Stromal cell of bone marrow (primary cell): ENCODE data around the gene GEMIN7.

ENCODE experiments used
- DNase-seq: peaks from one replicate; pipeline ENCODE4 v3.0.0-alpha.2; 2012; ENCODE audit warnings: low read depth

Gene GEMIN7

DNA sequence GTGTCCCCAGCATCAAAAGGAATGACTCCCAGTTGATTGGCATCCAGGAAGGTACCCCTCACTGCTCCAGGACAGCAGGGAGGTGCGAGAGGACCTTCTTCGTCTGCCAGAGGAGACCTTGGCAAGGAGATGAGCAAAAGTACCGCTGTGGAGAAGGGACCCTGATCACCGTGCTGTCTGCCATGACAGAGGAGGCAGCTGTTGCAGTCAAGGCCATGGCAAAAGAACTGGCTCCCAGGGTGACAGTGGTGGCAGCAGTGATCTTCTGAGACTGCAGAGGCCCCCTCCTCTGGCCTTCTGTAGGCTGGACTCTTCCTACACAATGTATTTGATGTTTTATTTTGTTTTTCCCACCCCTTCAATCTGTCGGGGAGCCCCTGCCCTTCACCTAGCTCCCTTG, 49.7 kb downstream of the GEMIN7 start:
- no peak for DNase-seq

DNA sequence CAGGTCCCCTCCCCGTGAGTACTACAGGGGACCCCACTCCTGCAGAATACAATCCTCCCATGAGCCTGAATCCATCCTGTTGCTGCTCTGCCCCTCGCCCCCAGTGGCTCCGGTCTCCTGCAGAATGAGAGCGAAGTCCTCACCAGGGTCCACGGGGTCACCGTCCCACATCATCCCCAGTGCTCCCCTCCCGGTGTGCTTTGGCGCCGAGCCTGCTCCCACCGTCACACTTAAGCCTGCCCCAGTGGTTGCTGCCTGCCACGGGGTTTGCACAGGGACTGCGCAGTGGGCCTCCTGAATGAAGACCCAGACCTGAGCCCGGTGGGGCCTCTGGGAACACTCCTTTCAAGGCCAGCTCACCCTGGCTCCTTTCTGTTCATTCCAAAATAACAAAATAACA, 51.2 kb downstream of the GEMIN7 start:
- no peak for DNase-seq

GRCh38 chr19:45130888-45131615, 52.0 kb downstream of the GEMIN7 start:
- DNase-seq = no peak

GRCh38 chr19:45133661-45134060, 54.6 kb downstream of the GEMIN7 start:
- DNase-seq = no peak

DNA sequence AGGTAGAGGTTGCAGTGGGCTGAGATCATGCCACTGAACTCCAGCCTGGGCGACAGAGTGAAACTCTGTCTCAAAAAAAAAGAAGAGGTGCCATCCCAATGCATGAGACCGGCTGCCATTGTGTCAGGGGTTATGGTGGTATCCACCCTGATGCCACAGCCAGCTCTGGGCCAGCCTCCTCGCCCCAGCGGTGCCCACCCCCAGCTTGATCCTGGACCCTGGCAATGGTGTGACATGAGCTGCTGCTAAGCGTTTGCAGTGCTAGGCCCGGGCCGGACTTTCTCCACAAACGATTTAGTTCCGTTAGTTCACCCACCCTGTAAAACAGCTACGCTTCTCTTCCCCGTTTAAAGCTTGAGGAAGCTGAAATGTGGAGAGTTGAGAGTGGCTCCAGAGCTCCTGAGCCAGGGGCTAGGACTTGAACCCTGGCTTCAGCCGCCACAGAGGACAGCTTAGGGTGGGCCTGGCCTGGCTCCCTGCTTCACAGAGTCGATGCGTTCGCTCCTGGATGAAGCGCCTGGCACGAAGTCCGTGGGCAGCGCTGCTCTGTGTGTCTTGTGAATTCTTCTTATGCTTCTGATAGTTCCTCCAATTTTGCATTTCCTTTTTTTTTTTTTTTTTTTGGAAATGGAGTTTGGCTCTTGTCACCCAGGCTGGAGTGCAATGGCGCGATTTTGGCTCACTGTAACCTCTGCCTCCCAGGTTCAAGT, 56.3 kb downstream of the GEMIN7 start:
- no peak for DNase-seq

DNA sequence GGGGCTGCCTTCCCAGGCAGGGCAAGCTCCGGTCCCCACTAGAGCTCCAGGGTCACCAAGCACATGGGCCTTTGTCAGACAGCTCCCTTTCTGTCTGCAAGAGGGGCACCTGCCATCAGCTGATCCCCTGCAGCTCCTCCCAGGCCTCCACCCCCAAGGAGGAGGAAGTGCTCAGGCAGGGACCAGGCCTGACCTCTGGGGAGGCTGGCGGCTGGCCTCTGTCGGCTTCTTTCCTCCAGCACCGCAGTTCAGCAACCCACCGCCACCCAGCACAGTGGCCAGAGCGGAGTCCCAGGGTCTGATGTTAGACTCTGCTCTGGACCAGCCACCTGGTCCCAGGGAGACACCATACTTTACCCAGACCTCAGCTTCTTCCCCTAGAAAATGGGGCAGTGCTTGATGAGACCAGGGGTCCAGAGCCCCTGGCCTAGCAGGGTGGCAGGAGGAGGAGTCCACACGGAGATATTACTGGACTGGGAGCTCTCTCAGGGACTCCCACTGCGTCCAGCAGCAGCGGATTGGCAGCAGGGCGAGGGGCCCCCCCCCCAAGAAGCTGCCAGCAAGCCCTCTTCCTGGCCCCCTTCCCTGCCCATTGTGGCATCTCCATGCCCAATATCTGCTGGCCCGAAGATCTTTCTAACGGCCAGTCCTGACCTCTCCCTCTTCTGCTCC, 57.6 kb downstream of the GEMIN7 start:
- no peak for DNase-seq

- no peak for DNase-seq
Observed at GRCh38 chr19:45137179-45137761, 58.2 kb downstream of the GEMIN7 start.

DNA sequence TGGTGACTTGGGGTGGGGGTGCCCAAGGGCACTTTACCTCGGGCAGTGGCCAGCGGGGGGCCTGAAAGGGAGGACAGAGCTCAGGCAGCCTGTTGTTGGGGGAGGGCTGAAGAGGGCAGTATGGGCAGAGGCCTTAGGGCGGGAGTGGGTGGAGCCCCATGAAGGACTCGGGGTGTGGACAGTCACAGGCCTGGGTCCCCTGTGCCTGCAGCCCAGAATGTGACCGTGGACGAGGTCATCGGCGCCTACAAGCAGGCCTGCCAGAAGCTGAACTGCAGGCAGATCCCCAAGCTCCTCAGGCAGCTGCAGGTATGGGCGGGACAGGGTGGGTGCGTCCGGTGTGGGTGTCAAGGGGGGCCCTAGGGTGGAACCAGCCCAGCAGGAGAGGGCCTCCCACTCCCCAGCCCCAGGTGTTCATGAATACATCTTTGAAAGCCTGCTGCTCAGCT, 59.3 kb downstream of the GEMIN7 start:
- DNase-seq = no peak

GRCh38 chr19:45139286-45140143, 60.5 kb downstream of the GEMIN7 start:
- DNase-seq = no peak

GRCh38 chr19:45140144-45140503, 61.1 kb downstream of the GEMIN7 start:
- no peak for DNase-seq

DNA sequence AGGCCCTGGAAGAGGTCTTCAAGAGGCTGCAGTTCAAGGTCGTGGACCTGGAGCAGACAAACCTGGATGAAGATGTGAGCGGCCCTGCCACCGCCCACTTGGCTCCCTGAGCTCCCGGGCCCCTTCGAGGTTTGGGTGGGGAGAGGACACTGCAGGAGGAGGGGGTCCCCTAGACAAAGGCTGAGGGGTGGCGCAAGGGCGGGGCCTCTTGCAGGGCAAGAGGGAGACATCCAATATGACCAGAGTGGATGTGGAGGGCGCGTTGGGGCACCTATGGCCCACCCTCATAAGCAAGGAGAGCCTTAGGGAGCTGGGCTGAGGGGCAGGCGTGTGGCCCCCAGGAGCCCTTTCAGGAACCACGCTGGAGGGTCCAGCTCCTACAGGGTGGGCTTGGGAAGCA, 61.5 kb downstream of the GEMIN7 start:
- DNase-seq = no peak
